ENCODE data around the gene KIF16B.
"Not testable (repeated sequence)": the region's sequence is repeated elsewhere in the genome, so short reads cannot be mapped to it uniquely, and the experiment has no call there.

KIF16B gene

GRCh38 chr20:16475225-16475624 lies 98.0 kb downstream of the KIF16B start:
- DNase-seq (ENCODE audit: low read depth, low spot score): no peak

GRCh38 chr20:16474363-16474762 lies 98.9 kb downstream of the KIF16B start:
- DNase-seq (ENCODE audit: low read depth, low spot score): no peak

GRCh38 chr20:16472045-16472872 lies 101.0 kb downstream of the KIF16B start:
- DNase-seq (ENCODE audit: low read depth, low spot score): no peak

- DNase-seq (ENCODE audit: low read depth, low spot score): no peak
Measured at GRCh38 chr20:16469395-16469905, 103.8 kb downstream of the KIF16B start.

- DNase-seq (ENCODE audit: low read depth, low spot score): no peak
Measured at GRCh38 chr20:16462711-16463110, 110.5 kb downstream of the KIF16B start.

- no peak for DNase-seq (ENCODE audit: low read depth, low spot score)
Measured at GRCh38 chr20:16459019-16459700, 114.1 kb downstream of the KIF16B start.

GRCh38 chr20:16457514-16457913 lies 115.7 kb downstream of the KIF16B start:
- DNase-seq (ENCODE audit: low read depth, low spot score): no peak

GRCh38 chr20:16455324-16455723 lies 117.9 kb downstream of the KIF16B start:
- no peak for DNase-seq (ENCODE audit: low read depth, low spot score)

- DNase-seq (ENCODE audit: low read depth, low spot score): no peak
Measured at GRCh38 chr20:16451982-16452381, 121.3 kb downstream of the KIF16B start.

- no peak for DNase-seq (ENCODE audit: low read depth, low spot score)
Measured at GRCh38 chr20:16451001-16451400, 122.2 kb downstream of the KIF16B start.

- DNase-seq (ENCODE audit: low read depth, low spot score): no peak
Measured at GRCh38 chr20:16446991-16447390, 126.3 kb downstream of the KIF16B start.

GRCh38 chr20:16446246-16446645 lies 127.0 kb downstream of the KIF16B start:
- DNase-seq (ENCODE audit: low read depth, low spot score): no peak

GRCh38 chr20:16445482-16445881 lies 127.8 kb downstream of the KIF16B start:
- no peak for DNase-seq (ENCODE audit: low read depth, low spot score)

GRCh38 chr20:16444057-16444777 lies 129.0 kb downstream of the KIF16B start:
- no peak for DNase-seq (ENCODE audit: low read depth, low spot score)

GRCh38 chr20:16441546-16442164 lies 131.6 kb downstream of the KIF16B start:
- DNase-seq (ENCODE audit: low read depth, low spot score): no peak

- DNase-seq (ENCODE audit: low read depth, low spot score): no peak
Measured at GRCh38 chr20:16440686-16441085, 132.6 kb downstream of the KIF16B start.

GRCh38 chr20:16439540-16439939 lies 133.7 kb downstream of the KIF16B start:
- not testable (repeated sequence) for DNase-seq (ENCODE audit: low read depth, low spot score)

GRCh38 chr20:16438100-16438499 lies 135.1 kb downstream of the KIF16B start:
- no peak for DNase-seq (ENCODE audit: low read depth, low spot score)

GRCh38 chr20:16437387-16437996 lies 135.8 kb downstream of the KIF16B start:
- DNase-seq (ENCODE audit: low read depth, low spot score): no peak

- DNase-seq (ENCODE audit: low read depth, low spot score): peak; percentile 0
Measured at GRCh38 chr20:16434062-16434664, 139.1 kb downstream of the KIF16B start.

GRCh38 chr20:16433293-16433580 lies 140.0 kb downstream of the KIF16B start:
- no peak for DNase-seq (ENCODE audit: low read depth, low spot score)

Measured in activated naive CD8-positive, alpha-beta T cell treated with anti-CD3 and anti-CD28 coated beads, Interleukin-2, amount 50 U/mL, for 16 hours (primary cell).